ENCODE data around the gene SERTM1.

The SERTM1 gene

GRCh38 chr13:36696410-36697010 is 22.7 kb downstream of the SERTM1 start:
- Histone ChIP-seq H3K36me3 (ENCODE audit: control insufficient read depth in 2 of 2, insufficient read depth in 1 of 2, low read length in 2 of 2) (no peaks in the 10 kb centered on the region), H3K4me1 (ENCODE audit: control insufficient read depth, insufficient read depth, low read length) (no peaks in the 10 kb centered on the region), H3K27ac (ENCODE audit: extremely low read depth, low read depth, low read length) (no peak overlapping the region), H3K9me3 (ENCODE audit: control insufficient read depth, insufficient read depth, low read depth, low read length) (no peaks in the 10 kb centered on the region), H3K4me3 (ENCODE audit: low read depth, low read length) (no peak overlapping the region)
- ChIA-PET CTCF (no interaction called here), POLR2A (no interaction called here)
- TF ChIP-seq BCL6B (tag by site-specific recombination; IDR thresholded peaks at IDR 0.05): no peak
- no peak for TF ChIP-seq ZBTB1 (tag by site-specific recombination; IDR thresholded peaks at IDR 0.05)
- no peak for TF ChIP-seq ZNF221 (tag by site-specific recombination; IDR thresholded peaks at IDR 0.05; ENCODE audit: borderline replicate concordance)
- TF ChIP-seq ZNF76 (tag by site-specific recombination; IDR thresholded peaks at IDR 0.05; ENCODE audit: borderline replicate concordance, low read depth): no peak
- no peak for TF ChIP-seq ZNF239 (tag by site-specific recombination; IDR thresholded peaks at IDR 0.05)

- ChIA-PET CTCF (no interaction called here), POLR2A (no interaction called here)
- no peak for TF ChIP-seq ZNF600 (tag by site-specific recombination; IDR thresholded peaks at IDR 0.05)
- Histone ChIP-seq H3K4me3 (ENCODE audit: low read depth, low read length) (no peak overlapping the region), H3K27ac (ENCODE audit: extremely low read depth, low read depth, low read length) (no peak overlapping the region), H3K36me3 (ENCODE audit: control insufficient read depth in 2 of 2, insufficient read depth in 1 of 2, low read length in 2 of 2) (no peaks in the 10 kb centered on the region), H3K4me1 (ENCODE audit: control insufficient read depth, insufficient read depth, low read length) (no peaks in the 10 kb centered on the region), H3K9me3 (ENCODE audit: control insufficient read depth, insufficient read depth, low read depth, low read length) (no peaks in the 10 kb centered on the region)
Observed at GRCh38 chr13:36700170-36700569, 26.4 kb downstream of the SERTM1 start.

- no peak overlapping the region for H3K4me3 ChIP-seq (ENCODE audit: low read depth, low read length)
- H3K9me3 ChIP-seq (ENCODE audit: control insufficient read depth, insufficient read depth, low read depth, low read length): no peaks in the 10 kb centered on the region
- POLR2A ChIA-PET: no interaction called here
- no peak overlapping the region for H3K27ac ChIP-seq (ENCODE audit: extremely low read depth, low read depth, low read length)
- H3K36me3 ChIP-seq (ENCODE audit: control insufficient read depth in 2 of 2, insufficient read depth in 1 of 2, low read length in 2 of 2): no peaks in the 10 kb centered on the region
- CTCF ChIA-PET: no interaction called here
- TF ChIP-seq ZSCAN23 (tag by site-specific recombination; IDR thresholded peaks at IDR 0.05) (no peak), HIC1 (tag by site-specific recombination; IDR thresholded peaks at IDR 0.05) (no peak), SCRT1 (tag by site-specific recombination; IDR thresholded peaks at IDR 0.05; ENCODE audit: borderline replicate concordance) (no peak), ZNF501 (tag by site-specific recombination; IDR thresholded peaks at IDR 0.05) (no peak), SCRT2 (tag by site-specific recombination; IDR thresholded peaks at IDR 0.05) (no peak), ZNF341 (tag by site-specific recombination; IDR thresholded peaks at IDR 0.05; ENCODE audit: low read depth) (no peak), ZNF544 (tag by site-specific recombination; IDR thresholded peaks at IDR 0.05) (no peak), ZNF280C (tag by site-specific recombination; IDR thresholded peaks at IDR 0.05) (no peak), ZNF2 (tag by site-specific recombination; IDR thresholded peaks at IDR 0.05) (no peak)
- no peaks in the 10 kb centered on the region for H3K4me1 ChIP-seq (ENCODE audit: control insufficient read depth, insufficient read depth, low read length)
Observed at GRCh38 chr13:36706755-36707154, 32.9 kb downstream of the SERTM1 start.
